HG03066 (cell line): ENCODE measurements around the gene SH3TC2.

Source experiments
- ATAC-seq: cut with Tn5 transposase; IDR thresholded peaks from one replicate; pipeline ENCODE4 v1.9.1; 2021; ENCODE audit warnings: low read depth; ENCODE audit not compliant: unreplicated experiment

SH3TC2 gene

DNA sequence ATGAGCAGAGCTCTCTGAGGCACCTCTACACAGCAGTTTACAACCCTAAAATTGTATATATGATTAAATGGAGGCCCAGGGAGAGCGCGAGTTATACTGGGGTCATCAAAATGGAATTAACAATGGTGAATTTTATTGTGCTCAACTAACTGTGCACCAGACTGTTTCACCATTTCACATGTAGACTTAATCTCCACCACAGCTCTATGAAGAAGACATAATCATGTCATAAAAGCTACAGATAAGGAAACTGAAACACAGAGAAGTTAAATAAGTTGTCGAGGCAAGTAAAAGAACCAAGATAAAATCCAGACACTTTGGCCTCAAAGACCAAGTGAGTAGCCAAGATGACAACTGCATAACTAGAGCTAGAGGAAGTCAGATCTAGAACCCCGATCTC, 1.5 kb downstream of the SH3TC2 start:
- ATAC-seq: no peak

GRCh38 chr5:149060325-149060724, 2.5 kb downstream of the SH3TC2 start:
- no peak for ATAC-seq

DNA sequence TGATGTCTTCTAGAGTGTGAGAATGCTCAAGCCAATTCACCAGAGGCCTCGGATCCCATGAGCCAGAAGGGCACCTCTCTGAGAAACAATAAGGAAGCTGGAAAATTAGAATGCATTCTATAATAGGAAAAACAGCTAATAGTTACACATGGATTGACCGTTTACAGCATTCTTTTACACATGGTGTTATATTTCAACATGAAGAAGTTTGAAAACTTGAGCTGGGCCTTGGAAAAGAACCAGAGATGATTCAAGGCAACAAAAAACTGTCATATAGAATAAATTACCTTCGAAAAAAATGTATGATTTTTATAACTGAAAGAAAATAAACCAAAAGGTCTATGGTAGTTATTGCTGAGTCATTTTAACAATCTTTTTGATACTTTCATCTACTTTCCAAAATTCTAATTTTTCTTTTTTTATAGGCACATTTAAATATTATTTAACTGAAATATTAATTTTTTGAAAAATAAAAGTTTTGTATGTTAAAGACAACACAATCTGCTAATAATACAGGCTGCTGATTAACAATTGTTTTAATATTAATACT, 6.2 kb downstream of the SH3TC2 start:
- no peak for ATAC-seq

DNA sequence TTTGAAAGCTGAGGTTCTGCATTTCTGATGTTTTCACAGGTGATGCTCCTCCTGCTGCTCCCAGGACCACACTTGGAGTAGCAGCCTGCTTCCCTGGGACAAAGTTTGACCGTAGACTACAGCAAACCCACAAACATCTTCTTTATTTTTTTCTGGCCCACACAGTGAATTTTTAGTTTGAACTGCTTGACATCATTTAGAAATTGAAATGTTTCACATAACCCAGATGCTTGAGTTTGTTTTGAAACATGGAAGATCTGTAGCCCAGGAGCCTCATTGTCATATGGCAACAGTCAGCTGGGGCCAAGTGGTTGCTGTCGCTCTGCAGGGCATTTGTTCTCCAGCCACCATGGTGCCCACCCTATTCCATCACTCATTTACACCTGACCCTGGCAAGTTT, 8.4 kb downstream of the SH3TC2 start:
- no peak for ATAC-seq

- ATAC-seq: no peak
Measured at GRCh38 chr5:149053072-149053695, 9.7 kb downstream of the SH3TC2 start.

GRCh38 chr5:149049371-149049781, 13.5 kb downstream of the SH3TC2 start:
- no peak for ATAC-seq

GRCh38 chr5:149048811-149049210, 14.1 kb downstream of the SH3TC2 start:
- no peak for ATAC-seq

- ATAC-seq: no peak
Measured at GRCh38 chr5:149047462-149047861, 15.4 kb downstream of the SH3TC2 start.

GRCh38 chr5:149046196-149046829, 16.5 kb downstream of the SH3TC2 start:
- ATAC-seq: no peak

DNA sequence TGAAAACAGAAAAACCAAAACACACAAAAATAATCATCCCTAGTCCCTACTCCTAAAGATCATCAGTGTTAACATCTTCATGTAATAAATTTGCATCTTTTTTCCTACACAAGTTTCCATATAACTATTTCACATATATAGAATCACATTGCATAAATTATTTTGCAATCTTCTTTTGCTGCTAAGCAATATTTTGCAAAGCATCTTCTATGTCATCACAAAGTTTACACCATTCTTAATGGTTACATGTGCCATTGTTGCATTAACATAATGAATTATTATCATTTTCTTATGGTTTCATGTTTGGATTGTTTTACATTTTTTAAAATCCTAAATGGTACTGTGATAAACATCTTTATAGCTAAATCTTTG, 17.8 kb downstream of the SH3TC2 start:
- no peak for ATAC-seq

DNA sequence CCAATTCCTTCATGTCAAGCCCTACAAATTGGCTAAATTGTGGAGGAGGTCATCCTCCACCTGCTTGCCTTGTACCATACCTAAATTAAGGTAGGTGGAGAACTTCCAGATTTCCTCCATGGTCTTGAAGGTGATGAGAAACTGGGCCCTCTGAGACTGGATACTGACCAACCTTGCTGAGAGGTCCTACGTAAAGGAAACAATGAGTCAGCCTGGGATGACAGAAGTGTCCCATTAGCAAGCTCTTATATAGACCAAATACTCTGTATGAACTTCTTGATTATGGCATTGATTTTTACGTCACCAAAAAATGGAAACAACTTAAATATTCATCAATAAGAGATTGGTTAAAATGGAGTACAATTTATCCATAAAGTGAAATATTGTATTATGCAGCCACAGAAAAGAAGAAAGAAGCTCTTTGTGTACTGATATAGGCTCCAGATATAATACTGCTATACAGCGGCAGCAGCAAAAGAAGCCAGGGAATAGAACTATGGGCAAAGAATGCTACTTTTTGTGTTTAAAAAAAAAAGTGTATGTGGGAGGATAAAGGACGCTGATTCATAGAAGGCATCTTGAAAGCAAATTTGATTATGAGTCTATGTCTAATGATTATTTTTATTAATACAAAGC, 18.3 kb downstream of the SH3TC2 start:
- ATAC-seq: no peak

- ATAC-seq: no peak
Measured at GRCh38 chr5:149043641-149044040, 19.2 kb downstream of the SH3TC2 start.

DNA sequence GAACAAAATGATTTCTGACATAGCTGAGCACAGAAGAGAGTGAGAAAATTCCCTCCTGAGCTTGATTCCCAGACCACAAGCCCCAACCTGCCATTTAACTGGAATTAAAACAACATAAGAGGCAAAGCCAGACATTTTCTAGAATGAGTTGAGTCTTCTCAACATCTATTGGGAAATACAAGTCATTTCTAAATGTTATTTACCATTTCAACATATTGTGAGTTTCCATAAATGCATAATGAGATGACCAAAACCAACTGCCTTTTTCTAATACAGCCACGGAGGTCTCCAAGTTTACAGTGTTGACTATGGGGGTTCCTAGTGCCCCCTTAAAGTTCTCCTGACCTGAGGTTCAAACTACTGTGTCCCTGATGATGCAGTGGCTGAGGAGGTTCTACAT, 20.0 kb downstream of the SH3TC2 start:
- ATAC-seq: no peak

DNA sequence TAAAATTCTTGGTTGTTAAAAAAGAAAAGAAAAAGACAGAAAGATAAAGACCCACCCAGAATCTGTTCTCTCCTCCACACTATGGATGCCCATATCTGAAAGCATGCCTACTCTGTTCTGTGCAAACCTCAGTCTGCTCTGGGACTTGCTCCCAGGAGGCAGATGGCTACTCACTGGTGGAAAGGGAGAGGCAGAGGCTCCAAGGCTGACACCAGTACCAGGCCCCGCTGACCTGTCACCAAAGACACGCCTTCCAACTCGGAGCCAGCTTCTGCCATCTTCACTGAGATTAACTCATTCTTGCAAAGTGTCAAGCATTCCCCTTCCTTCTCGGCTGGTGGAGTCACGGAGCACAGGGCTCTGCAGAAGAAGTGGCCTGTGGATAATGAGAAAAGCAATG, 21.6 kb downstream of the SH3TC2 start:
- ATAC-seq: no peak

DNA sequence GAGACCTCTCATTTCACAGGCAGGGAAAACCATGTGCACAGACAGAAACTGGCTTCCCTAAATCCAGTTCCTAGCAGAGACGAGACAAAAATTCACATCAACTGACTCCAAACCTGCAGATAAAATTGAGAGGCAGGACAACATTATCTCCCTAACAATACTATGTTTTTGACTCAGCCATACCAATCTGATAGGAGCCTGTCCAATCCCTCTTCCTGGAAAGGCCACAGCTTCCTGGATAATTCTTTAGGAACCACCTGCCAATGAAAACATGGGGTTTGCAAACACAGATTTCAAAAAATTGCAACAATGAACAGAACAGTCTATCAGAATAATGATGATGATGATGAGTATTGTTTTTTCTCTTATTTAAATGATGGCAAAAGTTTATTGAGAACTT, 22.4 kb downstream of the SH3TC2 start:
- no peak for ATAC-seq

GRCh38 chr5:149039506-149039905, 23.4 kb downstream of the SH3TC2 start:
- ATAC-seq: no peak

- ATAC-seq: no peak
Measured at GRCh38 chr5:149038336-149039080, 24.4 kb downstream of the SH3TC2 start.

GRCh38 chr5:149037817-149038216, 25.0 kb downstream of the SH3TC2 start:
- ATAC-seq: no peak

DNA sequence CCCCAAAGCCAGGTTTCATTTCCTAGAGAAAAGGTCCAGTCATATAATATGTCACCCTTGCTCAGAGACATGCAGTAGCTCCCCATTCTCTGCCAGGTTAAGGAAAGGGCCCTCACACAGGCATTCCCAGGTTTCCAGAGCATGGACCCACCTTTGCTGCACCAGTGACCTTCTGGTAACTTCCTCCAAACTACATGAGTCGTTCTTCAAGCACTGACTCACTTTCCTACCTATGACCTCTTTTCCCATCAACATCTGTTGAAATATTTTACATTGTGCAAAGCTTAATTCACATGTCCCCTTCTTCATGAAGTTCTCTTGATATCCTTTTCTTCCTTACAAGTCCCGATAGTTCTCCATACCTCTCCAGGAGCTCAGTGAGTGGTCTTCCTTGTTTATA, 25.9 kb downstream of the SH3TC2 start:
- ATAC-seq: no peak

DNA sequence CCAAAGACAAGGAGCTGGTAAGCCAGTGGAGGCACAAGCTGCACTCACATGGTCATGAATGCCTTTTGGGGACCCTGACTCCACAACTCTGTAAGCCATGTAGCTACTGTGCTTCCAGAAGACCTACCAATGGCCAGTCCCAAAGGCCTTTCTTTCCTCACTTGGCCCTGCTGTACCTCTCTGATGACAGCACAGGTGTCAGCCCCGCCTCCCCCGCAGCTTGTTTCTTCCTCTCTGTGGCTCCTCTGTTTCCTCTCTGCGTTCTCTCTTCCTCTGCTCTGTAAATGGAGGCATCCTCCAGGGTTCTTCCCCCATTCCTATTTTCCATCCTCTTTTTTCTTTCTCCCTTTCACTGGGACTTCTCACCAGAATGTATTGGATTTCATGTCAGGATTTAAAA, 26.7 kb downstream of the SH3TC2 start:
- ATAC-seq: no peak

- peak; percentile 85 for ATAC-seq
Measured at GRCh38 chr5:149035372-149035790, 27.5 kb downstream of the SH3TC2 start.
